SK-N-MC (cell line): Measurements from ENCODE around the gene TNRC6A.

Source experiments
- EZH2 ChIP-seq: fragments of 200-600 bp; sonication (generic); IDR thresholded peaks from one replicate; pipeline ENCODE4 v1.6.1; 2017; ENCODE audit warnings: antibody characterized with exemption
- FOXP2 ChIP-seq: optimal IDR thresholded peaks from 2 replicates; pipeline ENCODE3; 2011; ENCODE audit warnings: mild to moderate bottlenecking, moderate library complexity; ENCODE audit not compliant: insufficient read depth; ENCODE audit errors: extremely low read length, control extremely low read depth
- POLR2AphosphoS5 ChIP-seq: IDR thresholded peaks from 2 replicates; pipeline ENCODE4 v1.6.1; 2012; ENCODE audit warnings: mild to moderate bottlenecking, low read depth, low read length, borderline replicate concordance

- TF ChIP-seq POLR2AphosphoS5 (no peak), EZH2 (no peak), FOXP2 (no peak)
Observed at GRCh38 chr16:24747441-24747840, 18.0 kb downstream of the TNRC6A start.
